Measurements from ENCODE around the gene ZCCHC9. TPM values are rescaled to one million over a fixed set of nuclear protein-coding genes. Genes with fewer than 3 reads are reported as not detected.
"Not testable (repeated sequence)": the region's sequence is repeated elsewhere in the genome, so short reads cannot be mapped to it uniquely, and the experiment has no call there.

ZCCHC9 gene
- total and polyA plus RNA-seq, 4 donors: 16.6 to 29.3 (median 23.5) TPM

DNA sequence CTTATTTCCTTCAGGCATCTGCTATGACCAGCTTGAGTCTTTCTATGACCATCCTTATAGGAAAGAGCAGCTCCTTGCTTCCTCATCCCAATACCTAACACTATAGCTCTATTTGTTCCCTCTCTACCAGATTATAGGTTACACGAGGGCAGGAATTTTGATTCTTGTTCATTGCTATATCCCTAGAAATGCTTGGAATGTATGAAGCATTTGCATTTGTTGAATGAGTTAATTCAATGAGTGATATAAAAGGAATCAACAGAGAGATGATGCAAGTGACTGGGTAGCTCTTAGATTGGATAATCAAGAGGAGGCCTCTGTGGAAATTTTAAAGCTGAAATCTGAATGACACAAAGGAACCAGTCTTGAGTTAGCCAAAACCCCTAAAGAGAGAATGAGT, 13.9 kb downstream of the ZCCHC9 start:
- DNase-seq (ENCODE audit: low read depth in 4 of 6, low spot score in 6 of 6): no peak
- Histone ChIP-seq H3K4me3 (ENCODE audit: low read depth, low read length) (no peak overlapping the region), H3K4me1 (ENCODE audit: control insufficient read depth, insufficient read depth, low read length) (no peaks in the 10 kb centered on the region), H3K36me3 (ENCODE audit: control insufficient read depth, insufficient read depth, low read length) (peaks cover 4% of the 10 kb centered on the region), H3K9me3 (ENCODE audit: control insufficient read depth, insufficient read depth, low read length) (no peaks in the 10 kb centered on the region), H3K27me3 (ENCODE audit: control insufficient read depth, insufficient read depth, low read length) (no peaks in the 10 kb centered on the region), H3K27ac (ENCODE audit: low read depth, low read length) (no peak overlapping the region)
- WGBS (ENCODE audit: insufficient coverage): no CpG with 5 or more reads among the region's 1 CpG

DNA sequence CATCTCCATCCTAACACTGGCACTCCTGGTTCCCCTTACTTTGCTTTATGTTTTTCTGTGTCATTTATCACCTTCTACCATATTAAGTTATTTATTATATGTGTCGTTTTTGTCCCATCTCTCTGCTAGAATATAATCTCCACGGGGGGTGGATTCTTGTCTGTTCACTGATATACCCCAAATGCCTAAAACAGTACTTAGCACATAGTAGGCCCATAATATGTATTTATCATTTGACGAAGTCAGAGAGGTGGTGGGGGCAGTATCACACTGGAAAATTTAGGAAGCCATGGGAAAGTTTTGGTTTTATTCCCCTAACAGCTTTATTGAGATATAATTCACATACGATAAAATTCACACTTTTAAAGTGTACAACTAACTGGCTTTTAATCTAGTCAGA, 14.4 kb downstream of the ZCCHC9 start:
- 80% methylated on average over 1 of the region's 4 CpGs for WGBS (ENCODE audit: insufficient coverage)
- Histone ChIP-seq H3K27ac (ENCODE audit: low read depth, low read length) (no peak overlapping the region), H3K9me3 (ENCODE audit: control insufficient read depth, insufficient read depth, low read length) (no peaks in the 10 kb centered on the region), H3K4me3 (ENCODE audit: low read depth, low read length) (no peak overlapping the region), H3K27me3 (ENCODE audit: control insufficient read depth, insufficient read depth, low read length) (no peaks in the 10 kb centered on the region), H3K4me1 (ENCODE audit: control insufficient read depth, insufficient read depth, low read length) (no peaks in the 10 kb centered on the region), H3K36me3 (ENCODE audit: control insufficient read depth, insufficient read depth, low read length) (peaks cover 4% of the 10 kb centered on the region)
- DNase-seq (ENCODE audit: low read depth in 4 of 6, low spot score in 6 of 6): no peak

DNA sequence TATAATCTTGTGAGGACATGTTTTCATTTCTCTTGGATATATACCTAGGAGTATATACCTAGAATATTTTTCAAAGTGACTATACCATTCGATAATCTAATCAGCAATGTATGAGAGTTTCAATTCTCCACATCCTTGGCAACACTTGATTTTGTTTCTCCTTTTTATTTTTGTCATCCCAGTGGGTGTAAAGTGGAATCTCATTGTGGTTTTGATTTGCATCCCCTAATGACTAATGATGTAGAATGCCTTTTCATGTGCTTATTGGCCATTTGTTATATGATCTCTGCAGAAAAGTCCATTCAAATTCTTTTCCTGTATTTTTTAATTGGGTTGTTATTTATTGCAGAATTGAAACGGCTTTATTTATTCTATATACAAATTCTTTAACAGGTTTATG, 15.2 kb downstream of the ZCCHC9 start:
- no peak for DNase-seq (ENCODE audit: low read depth in 4 of 6, low spot score in 6 of 6)
- no peaks in the 10 kb centered on the region for H3K9me3 ChIP-seq (ENCODE audit: control insufficient read depth, insufficient read depth, low read length)

DNA sequence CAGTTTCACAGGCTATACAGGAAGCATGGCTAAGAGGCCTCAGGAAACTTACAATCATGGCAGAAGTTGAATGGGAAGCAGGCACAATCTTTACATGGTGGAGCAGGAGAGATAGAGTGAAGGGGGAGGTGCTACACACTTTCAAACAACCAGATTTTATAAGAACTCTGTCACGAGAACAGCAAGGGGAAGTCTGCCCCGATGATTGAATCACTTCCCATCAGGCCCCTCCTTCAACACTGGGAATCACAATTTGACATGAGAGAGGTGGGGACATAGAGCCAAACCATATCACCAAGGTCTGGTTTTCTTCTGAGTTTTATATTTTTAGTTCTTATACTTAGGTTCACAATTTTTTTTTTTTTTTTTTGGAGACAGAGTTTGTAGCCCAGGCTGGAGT, 16.1 kb downstream of the ZCCHC9 start:
- H3K27ac ChIP-seq (ENCODE audit: low read depth, low read length): no peak overlapping the region
- H3K27me3 ChIP-seq (ENCODE audit: control insufficient read depth, insufficient read depth, low read length): no peaks in the 10 kb centered on the region
- WGBS (ENCODE audit: insufficient coverage): no CpG with 5 or more reads among the region's 2 CpGs
- H3K9me3 ChIP-seq (ENCODE audit: control insufficient read depth, insufficient read depth, low read length): no peaks in the 10 kb centered on the region
- no peaks in the 10 kb centered on the region for H3K4me1 ChIP-seq (ENCODE audit: control insufficient read depth, insufficient read depth, low read length)
- H3K4me3 ChIP-seq (ENCODE audit: low read depth, low read length): no peak overlapping the region
- DNase-seq (ENCODE audit: low read depth in 4 of 6, low spot score in 6 of 6): no peak
- peaks cover 4% of the 10 kb centered on the region for H3K36me3 ChIP-seq (ENCODE audit: control insufficient read depth, insufficient read depth, low read length)

More for the DNA sequence above, 15.2 kb downstream of the ZCCHC9 start:
- H3K27ac ChIP-seq (ENCODE audit: low read depth, low read length): no peak overlapping the region
- H3K4me1 ChIP-seq (ENCODE audit: control insufficient read depth, insufficient read depth, low read length): no peaks in the 10 kb centered on the region
- no peak overlapping the region for H3K4me3 ChIP-seq (ENCODE audit: low read depth, low read length)
- H3K36me3 ChIP-seq (ENCODE audit: control insufficient read depth, insufficient read depth, low read length): peaks cover 4% of the 10 kb centered on the region
- no peaks in the 10 kb centered on the region for H3K27me3 ChIP-seq (ENCODE audit: control insufficient read depth, insufficient read depth, low read length)
- no CpG with 5 or more reads among the region's 2 CpGs for WGBS (ENCODE audit: insufficient coverage)

DNA sequence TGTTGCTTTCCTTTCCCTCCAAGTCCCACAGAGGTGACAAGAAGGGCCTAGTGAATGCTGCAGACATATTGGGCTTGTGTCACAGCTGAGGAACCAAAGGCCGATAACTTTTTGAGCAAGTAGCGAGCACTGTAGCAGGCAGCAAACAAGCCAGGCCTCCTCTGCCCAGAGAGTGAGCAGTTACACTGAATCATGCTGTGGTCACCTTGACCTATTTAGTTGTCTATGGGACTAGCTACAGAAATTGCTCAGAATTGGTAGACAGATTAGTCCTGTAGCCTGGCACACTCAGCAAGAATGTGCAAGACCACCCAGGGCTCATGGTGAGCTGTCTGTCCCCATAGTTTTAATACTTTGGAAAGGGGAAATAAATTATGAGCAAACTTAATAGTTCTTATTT, 25.2 kb downstream of the ZCCHC9 start:
- Histone ChIP-seq H3K4me3 (ENCODE audit: low read depth, low read length) (no peak overlapping the region), H3K27ac (ENCODE audit: low read depth, low read length) (no peak overlapping the region), H3K27me3 (ENCODE audit: control insufficient read depth, insufficient read depth, low read length) (no peaks in the 10 kb centered on the region), H3K4me1 (ENCODE audit: control insufficient read depth, insufficient read depth, low read length) (no peaks in the 10 kb centered on the region), H3K9me3 (ENCODE audit: control insufficient read depth, insufficient read depth, low read length) (no peaks in the 10 kb centered on the region), H3K36me3 (ENCODE audit: control insufficient read depth, insufficient read depth, low read length) (no peaks in the 10 kb centered on the region)
- no peak for DNase-seq (ENCODE audit: low read depth in 4 of 6, low spot score in 6 of 6)
- WGBS (ENCODE audit: insufficient coverage): 100% methylated on average over 2 of the region's 2 CpGs

DNA sequence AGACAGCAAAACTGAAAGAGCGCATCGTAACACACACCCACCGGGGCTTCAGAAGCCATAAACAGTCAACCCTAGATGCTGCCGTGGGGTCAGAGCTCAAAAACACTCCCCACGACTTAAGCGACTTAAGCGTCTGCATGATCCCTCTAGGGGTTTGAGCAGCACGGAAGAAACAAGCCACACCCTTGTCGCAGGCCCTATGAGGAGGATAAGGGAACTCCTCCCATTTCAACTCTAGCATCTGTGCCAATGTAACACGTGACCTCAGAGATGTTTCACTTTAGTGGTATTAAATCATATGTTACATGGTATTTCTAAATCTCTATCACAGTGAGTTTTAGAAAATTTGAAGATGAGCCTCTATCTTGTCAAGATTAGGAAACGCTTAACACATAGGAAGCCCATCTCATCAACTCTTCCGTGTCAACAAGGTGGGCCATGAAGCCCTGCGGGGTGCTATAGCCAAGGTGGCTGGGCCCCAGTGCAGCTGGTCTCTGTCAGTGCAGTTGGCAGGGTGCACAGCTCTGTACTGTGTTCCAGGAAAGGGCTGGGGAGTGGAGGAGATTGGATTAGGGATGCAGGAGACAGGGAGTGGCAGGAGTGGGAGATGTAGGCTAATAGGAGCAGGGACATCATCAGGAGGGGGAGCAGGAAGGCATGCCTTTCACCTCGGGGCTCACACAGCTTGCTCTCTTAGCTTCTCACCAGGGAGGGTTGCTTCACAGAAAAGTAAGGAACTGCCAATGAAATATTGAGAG, 33.1 kb downstream of the ZCCHC9 start:
- Histone ChIP-seq H3K4me1 (ENCODE audit: control insufficient read depth, insufficient read depth, low read length) (no peaks in the 10 kb centered on the region), H3K36me3 (ENCODE audit: control insufficient read depth, insufficient read depth, low read length) (no peaks in the 10 kb centered on the region), H3K9me3 (ENCODE audit: control insufficient read depth, insufficient read depth, low read length) (no peaks in the 10 kb centered on the region), H3K27me3 (ENCODE audit: control insufficient read depth, insufficient read depth, low read length) (no peaks in the 10 kb centered on the region), H3K4me3 (ENCODE audit: low read depth, low read length) (no peak overlapping the region), H3K27ac (ENCODE audit: low read depth, low read length) (no peak overlapping the region)
- no peak for DNase-seq (ENCODE audit: low read depth in 4 of 6, low spot score in 6 of 6)
- WGBS (ENCODE audit: insufficient coverage): 91% methylated on average over 7 of the region's 14 CpGs

DNA sequence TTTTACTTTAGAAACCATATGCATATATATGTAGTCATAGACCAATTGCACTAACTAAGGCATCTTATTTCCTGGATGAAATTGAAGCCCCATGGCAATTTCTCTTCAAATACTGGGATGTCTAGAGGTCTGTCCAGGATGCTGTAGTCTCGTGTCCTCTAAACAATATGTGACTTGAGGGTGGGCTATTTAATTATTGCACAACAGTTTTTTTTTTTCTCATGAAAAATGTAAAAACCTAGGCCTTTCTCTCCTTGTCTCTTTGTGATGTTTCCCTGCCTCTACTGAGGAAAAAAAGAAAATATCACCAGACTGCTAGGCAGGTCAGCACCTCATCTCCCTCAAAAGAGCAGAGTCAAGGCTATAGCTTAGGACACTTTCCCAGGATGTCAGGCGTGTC, 34.6 kb downstream of the ZCCHC9 start:
- Histone ChIP-seq H3K4me1 (ENCODE audit: control insufficient read depth, insufficient read depth, low read length) (no peaks in the 10 kb centered on the region), H3K27me3 (ENCODE audit: control insufficient read depth, insufficient read depth, low read length) (no peaks in the 10 kb centered on the region), H3K4me3 (ENCODE audit: low read depth, low read length) (no peak overlapping the region), H3K27ac (ENCODE audit: low read depth, low read length) (no peak overlapping the region), H3K9me3 (ENCODE audit: control insufficient read depth, insufficient read depth, low read length) (no peaks in the 10 kb centered on the region), H3K36me3 (ENCODE audit: control insufficient read depth, insufficient read depth, low read length) (no peaks in the 10 kb centered on the region)
- DNase-seq (ENCODE audit: low read depth in 4 of 6, low spot score in 6 of 6): no peak
- 64% methylated on average over 1 of the region's 2 CpGs for WGBS (ENCODE audit: insufficient coverage)

DNA sequence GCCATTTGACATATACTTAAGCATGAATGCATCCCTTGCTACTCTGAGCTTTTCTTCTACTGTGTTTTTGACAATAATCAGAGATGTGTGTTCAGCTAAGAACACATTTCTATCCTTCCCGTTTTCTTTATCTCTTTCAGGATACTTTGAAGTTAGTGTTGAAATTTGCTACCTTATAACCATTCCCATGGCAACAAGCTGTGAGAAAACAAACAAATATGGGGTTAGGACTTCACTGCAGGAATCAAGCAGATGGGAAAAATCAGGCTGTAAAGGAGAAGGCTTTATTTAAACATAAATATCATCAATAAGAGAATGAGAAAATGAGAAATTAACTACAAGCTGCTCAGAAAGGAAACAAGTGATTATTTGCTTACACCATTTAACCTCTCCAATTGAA, 35.2 kb downstream of the ZCCHC9 start:
- Histone ChIP-seq H3K4me3 (ENCODE audit: low read depth, low read length) (no peak overlapping the region), H3K27me3 (ENCODE audit: control insufficient read depth, insufficient read depth, low read length) (no peaks in the 10 kb centered on the region), H3K36me3 (ENCODE audit: control insufficient read depth, insufficient read depth, low read length) (no peaks in the 10 kb centered on the region), H3K9me3 (ENCODE audit: control insufficient read depth, insufficient read depth, low read length) (no peaks in the 10 kb centered on the region), H3K4me1 (ENCODE audit: control insufficient read depth, insufficient read depth, low read length) (no peaks in the 10 kb centered on the region), H3K27ac (ENCODE audit: low read depth, low read length) (no peak overlapping the region)
- peak in 1 of 6 donors; percentile 9 for DNase-seq (ENCODE audit: low read depth in 4 of 6, low spot score in 6 of 6)
- no CpG with 5 or more reads among the region's 1 CpG for WGBS (ENCODE audit: insufficient coverage)

DNA sequence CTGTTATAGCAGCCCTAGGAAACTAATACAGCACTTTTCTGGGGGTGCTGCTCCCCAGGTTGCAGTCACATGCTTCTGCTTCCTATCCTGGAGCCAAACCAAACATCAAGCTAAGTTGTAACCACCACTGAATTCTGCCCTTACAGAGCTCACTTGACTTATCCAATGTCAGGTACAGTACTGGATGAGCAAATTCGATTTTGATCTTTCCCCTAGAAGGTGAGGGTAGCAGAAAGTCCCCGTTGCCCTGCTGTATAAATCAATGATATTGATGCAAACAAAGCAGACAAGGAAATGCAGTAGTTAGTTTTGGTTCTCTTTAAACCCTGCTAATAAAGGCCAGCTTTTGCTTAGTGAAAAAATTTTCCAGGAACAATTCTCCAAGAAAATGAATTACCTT, 36.4 kb downstream of the ZCCHC9 start:
- H3K4me3 ChIP-seq (ENCODE audit: low read depth, low read length): no peak overlapping the region
- 75% methylated on average over 2 of the region's 2 CpGs for WGBS (ENCODE audit: insufficient coverage)
- H3K27ac ChIP-seq (ENCODE audit: low read depth, low read length): no peak overlapping the region
- H3K36me3 ChIP-seq (ENCODE audit: control insufficient read depth, insufficient read depth, low read length): no peaks in the 10 kb centered on the region
- H3K27me3 ChIP-seq (ENCODE audit: control insufficient read depth, insufficient read depth, low read length): no peaks in the 10 kb centered on the region
- no peaks in the 10 kb centered on the region for H3K4me1 ChIP-seq (ENCODE audit: control insufficient read depth, insufficient read depth, low read length)
- H3K9me3 ChIP-seq (ENCODE audit: control insufficient read depth, insufficient read depth, low read length): no peaks in the 10 kb centered on the region
- DNase-seq (ENCODE audit: low read depth in 4 of 6, low spot score in 6 of 6): no peak

DNA sequence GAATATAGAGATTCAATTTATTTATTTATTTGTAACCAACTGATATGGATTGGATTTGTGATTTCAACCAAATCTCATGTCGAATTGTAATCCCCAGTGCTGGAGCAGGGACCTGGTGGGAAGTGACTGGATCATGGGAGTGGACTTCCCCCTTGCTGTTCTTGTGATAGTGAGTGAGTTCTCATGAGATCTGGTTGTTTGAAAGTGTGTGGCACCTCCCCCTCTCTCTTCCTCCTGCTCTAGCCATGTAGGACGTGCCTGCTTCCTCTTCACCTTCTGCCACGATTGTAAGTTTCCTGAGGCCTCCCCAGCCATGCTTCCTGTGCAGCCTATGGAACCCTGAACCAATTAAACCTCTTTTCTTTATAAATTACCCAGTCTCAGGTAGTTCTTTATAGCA, 36.8 kb downstream of the ZCCHC9 start:
- DNase-seq (ENCODE audit: low read depth in 4 of 6, low spot score in 6 of 6); H3K27ac ChIP-seq (ENCODE audit: low read depth, low read length); H3K9me3 ChIP-seq (ENCODE audit: control insufficient read depth, insufficient read depth, low read length); H3K4me3 ChIP-seq (ENCODE audit: low read depth, low read length); H3K27me3 ChIP-seq (ENCODE audit: control insufficient read depth, insufficient read depth, low read length); H3K4me1 ChIP-seq (ENCODE audit: control insufficient read depth, insufficient read depth, low read length); H3K36me3 ChIP-seq (ENCODE audit: control insufficient read depth, insufficient read depth, low read length): not testable (repeated sequence)
- 92% methylated on average over 2 of the region's 3 CpGs for WGBS (ENCODE audit: insufficient coverage)

All from spinal cord (tissue), 10 donors.